ENCODE results near the gene MACF1.

DNA sequence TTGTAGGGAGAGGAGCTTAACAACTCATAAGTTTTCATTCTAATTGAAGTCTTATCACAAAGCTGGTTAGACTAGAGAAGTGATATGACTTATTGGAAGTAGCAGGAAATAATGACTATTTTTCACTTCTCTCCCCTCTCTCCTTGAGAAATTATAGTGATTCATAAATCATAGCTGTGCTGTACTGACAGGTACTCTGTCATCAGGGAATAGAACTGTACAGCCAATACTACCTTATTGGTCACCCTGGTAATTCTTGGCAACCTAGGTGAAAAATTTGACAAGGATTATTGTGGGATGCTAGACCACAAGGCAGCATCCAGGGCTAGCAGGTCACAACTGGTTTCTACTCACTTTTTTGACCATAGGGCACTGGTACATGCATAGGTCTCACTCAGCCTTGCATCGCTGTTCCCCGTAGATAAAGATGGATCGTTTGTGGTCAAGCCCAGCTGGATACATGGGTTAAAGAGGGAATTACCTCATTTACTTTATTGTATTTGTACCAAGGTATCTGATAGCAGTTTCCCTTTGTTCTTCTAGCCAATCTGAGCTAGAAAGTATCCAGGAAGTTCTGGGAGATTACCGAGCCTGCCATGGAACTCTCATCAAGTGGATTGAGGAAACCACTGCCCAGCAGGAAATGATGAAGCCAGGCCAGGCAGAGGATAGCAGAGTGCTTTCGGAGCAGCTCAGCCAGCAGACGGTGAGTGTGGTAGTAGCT, 113.6 kb downstream of the MACF1 start:
- TF ChIP-seq, protein P1, sequence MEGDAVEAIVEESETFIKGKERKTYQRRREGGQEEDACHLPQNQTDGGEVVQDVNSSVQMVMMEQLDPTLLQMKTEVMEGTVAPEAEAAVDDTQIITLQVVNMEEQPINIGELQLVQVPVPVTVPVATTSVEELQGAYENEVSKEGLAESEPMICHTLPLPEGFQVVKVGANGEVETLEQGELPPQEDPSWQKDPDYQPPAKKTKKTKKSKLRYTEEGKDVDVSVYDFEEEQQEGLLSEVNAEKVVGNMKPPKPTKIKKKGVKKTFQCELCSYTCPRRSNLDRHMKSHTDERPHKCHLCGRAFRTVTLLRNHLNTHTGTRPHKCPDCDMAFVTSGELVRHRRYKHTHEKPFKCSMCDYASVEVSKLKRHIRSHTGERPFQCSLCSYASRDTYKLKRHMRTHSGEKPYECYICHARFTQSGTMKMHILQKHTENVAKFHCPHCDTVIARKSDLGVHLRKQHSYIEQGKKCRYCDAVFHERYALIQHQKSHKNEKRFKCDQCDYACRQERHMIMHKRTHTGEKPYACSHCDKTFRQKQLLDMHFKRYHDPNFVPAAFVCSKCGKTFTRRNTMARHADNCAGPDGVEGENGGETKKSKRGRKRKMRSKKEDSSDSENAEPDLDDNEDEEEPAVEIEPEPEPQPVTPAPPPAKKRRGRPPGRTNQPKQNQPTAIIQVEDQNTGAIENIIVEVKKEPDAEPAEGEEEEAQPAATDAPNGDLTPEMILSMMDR (IDR thresholded peaks at IDR 0.05): no peak
- TF ChIP-seq POLR2A (IDR thresholded peaks at IDR 0.05): no peak
